ENCODE results near the gene C7orf57.
A peak's percentile ranks its signal among the peaks of the same experiment; 100 is the strongest.

The C7orf57 gene

GRCh38 chr7:48087349-48087748, 52.0 kb downstream of the C7orf57 start:
- DNase-seq, result no peak

DNA sequence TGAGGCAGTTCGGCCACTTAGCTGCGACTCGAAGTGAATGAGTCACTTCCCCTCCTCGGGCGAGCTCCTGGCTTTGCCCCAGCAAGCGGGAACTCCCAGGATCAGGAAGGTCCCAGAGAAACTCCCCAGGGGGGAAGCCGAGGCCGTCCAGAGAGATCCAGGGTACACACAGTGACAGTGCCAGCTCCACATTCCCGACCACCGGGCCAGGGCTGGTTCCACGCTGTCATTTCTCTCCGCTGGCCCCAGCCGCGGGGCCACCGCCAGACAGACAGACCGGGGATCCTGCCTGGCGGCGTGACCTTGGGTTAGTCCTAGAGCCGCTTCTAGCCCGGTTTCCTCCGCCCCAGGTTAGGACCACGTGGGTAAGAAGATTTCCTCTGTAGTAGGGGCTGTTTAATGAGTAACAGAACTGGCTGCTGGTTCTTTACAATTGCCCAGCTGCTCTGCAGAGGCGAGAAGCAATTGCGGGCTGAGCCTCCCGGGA, 53.3 kb downstream of the C7orf57 start:
- peak; percentile 32 for DNase-seq

GRCh38 chr7:48089046-48090003, 54.0 kb downstream of the C7orf57 start, which contains the start of gene UPP1:
TSS of gene UPP1 (plus strand) at chr7:48089265. CDS start at chr7:48094784, 5,519 bp downstream.
- DNase-seq, result peak; percentile 82

- DNase-seq, result no peak
Measured at GRCh38 chr7:48090095-48090805, 54.9 kb downstream of the C7orf57 start.

- DNase-seq, result no peak
Measured at GRCh38 chr7:48091506-48092433, 56.4 kb downstream of the C7orf57 start.

GRCh38 chr7:48094861-48095293, 59.5 kb downstream of the C7orf57 start:
- DNase-seq, result no peak

- no peak for DNase-seq
Measured at GRCh38 chr7:48096273-48096672, 60.9 kb downstream of the C7orf57 start.

DNA sequence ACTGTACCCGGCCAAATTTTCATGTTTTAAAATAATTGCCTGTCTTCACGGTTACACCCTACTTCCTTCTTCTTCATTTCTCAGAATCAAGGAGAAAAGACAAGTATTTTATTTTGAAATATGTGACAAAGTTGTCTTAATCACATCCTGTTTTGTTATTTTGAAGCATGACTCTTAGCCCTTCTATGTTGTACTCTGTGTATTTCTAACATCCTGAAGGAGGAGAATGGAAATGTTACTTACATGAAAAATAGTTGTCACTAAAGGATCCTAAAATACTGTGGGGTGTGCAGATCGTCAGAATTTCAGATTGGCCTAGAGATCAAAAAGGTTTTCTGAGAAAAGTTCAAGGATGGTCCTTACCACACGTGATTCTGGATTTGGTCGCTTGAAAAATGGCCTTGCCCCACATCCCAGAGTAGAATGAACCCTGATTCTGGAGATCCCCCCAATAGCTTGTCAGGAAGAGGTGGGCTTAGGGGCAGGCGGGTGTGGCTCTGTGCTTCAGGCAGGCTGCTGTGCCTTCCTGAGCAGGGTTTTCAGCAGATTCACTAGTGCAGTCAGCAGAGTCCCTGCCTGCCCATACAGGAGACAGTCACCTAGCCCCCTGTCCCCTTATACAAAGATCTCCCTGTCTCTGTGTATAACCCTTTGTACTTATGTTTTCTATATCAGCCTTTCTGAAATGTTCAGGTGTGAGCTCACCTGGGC, 62.3 kb downstream of the C7orf57 start:
- no peak for DNase-seq

GRCh38 chr7:48098846-48099245, 63.5 kb downstream of the C7orf57 start:
- DNase-seq, result no peak

DNA sequence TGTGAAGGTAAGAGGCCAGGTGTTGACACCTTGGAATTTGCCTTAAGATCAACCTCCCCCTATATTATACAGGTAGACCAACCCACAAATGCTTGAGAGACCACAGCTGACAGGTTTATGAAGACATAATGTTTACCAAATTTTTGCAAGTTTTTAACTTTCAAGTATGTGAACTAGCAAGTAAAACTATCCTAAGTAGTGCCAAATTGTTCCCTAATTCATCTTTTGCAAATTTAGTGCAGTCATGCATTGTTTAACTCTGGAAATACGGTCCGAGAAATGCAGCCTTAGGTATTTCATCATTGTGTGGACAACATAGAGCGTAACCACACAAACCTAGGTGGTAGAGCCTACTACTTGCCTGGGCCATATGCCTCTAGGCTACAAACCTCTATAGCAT, 64.4 kb downstream of the C7orf57 start:
- DNase-seq, result no peak

DNA sequence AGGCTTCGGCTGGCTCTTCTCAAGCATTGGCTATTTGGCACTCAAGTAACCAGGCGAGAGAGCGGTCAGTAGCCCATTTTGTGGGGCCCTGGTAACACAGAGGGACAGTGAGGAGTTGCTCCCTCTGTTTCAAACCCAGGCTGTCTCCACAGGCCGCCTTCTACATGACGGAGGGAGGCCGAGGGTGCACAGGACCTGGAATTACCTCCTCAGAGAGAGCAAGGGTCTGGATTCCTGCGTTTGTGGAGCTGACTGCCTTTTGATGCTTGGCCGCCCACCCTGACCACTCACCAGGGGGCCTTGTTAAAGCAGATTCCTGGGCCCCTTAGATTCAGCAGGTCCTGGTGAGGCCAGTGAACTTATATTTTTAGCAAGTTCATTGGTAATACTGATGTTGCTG, 66.0 kb downstream of the C7orf57 start:
- no peak for DNase-seq

GRCh38 chr7:48101968-48102367, 66.6 kb downstream of the C7orf57 start:
- DNase-seq, result no peak

- DNase-seq, result no peak
Measured at GRCh38 chr7:48102530-48102929, 67.2 kb downstream of the C7orf57 start.

GRCh38 chr7:48105045-48105444, 69.7 kb downstream of the C7orf57 start:
- no peak for DNase-seq

DNA sequence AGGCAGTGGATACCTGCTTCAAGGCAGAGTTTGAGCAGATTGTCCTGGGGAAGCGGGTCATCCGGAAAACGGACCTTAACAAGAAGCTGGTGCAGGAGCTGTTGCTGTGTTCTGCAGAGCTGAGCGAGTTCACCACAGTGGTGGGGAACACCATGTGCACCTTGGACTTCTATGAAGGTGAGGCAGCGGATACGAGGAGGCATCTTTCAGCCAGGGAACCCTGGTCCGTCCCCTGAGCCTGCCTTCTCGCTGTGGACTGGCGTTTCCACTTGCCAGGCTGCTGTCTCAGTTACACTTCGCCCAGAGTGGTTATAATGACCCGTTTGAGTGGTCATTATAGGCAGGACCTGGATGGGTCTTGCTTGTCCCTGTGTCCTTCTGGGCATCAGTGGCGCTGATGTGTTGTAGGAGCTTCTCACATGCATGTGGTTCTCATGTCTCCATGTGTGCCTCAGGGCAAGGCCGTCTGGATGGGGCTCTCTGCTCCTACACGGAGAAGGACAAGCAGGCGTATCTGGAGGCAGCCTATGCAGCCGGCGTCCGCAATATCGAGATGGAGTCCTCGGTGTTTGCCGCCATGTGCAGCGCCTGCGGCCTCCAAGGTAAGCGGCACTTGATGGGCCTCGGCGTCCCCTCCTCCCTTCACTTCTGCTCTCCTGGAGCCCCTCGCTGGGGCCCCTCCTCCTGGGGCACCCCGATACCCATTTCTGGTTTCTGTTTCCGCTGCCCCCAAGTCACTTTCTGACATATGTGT, 71.7 kb downstream of the C7orf57 start:
- no peak for DNase-seq

DNA sequence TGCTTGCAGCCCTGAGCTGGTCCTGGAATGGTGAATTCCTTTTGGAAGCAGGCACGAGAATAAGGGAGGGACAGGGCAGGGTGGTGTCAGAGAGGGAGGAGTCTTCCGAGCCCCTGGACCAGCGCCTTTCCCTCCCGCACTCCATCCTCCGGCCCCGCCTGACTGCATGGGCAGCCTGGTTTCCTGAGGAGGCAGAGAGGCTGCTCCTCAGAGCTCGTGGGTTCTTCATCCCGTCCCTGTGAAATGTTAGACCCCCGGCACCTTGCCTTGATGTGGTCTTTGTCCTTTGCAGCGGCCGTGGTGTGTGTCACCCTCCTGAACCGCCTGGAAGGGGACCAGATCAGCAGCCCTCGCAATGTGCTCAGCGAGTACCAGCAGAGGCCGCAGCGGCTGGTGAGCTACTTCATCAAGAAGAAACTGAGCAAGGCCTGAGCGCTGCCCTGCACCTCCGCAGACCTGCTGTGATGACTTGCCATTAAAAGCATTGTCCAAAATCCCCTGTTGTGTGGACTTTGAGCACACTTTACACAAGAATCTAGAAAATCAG, 72.7 kb downstream of the C7orf57 start:
- DNase-seq, result no peak

DNA sequence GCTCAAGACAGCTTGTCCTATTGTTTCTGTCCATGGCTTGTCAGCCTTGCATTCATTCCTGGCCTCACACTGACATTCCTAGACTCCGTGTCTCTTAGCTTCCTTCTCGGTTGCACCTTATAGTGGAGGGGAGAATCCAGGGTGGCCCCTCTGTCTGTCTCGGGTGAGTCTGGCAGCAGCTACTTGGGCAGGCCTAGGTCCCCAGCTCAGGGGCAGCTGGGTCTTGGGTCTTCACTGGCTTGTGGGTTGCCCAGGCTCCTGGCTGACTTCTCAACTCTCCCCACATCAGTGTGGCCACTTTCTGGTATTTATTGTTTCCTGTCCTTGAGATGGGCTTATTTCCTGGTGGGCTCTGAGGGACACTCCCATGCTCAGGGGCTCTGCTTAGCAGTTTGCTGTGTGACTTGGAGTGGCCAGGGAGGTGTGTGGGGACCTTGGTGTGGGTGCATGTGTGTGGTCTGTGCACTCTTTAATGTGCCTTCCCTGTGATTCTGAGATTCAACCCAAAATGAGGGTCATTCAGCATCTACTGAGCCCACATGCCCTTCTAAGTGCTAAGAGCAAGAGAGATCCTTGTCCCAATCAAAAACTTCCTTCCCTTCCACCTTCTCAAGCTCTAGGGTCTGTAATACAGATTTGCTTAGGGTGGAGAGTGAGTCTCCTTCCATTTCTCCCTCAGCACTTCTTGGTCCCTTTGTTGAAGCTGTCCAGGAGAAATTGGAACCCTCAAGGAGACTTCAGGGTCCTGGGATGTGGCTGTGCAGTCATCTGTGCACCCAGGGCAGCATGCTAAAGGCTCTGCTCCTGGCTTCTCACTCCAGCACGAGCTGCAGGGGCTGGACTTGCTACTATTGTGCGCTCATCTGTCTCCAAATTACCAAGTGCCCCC, 73.9 kb downstream of the C7orf57 start:
- no peak for DNase-seq

DNA sequence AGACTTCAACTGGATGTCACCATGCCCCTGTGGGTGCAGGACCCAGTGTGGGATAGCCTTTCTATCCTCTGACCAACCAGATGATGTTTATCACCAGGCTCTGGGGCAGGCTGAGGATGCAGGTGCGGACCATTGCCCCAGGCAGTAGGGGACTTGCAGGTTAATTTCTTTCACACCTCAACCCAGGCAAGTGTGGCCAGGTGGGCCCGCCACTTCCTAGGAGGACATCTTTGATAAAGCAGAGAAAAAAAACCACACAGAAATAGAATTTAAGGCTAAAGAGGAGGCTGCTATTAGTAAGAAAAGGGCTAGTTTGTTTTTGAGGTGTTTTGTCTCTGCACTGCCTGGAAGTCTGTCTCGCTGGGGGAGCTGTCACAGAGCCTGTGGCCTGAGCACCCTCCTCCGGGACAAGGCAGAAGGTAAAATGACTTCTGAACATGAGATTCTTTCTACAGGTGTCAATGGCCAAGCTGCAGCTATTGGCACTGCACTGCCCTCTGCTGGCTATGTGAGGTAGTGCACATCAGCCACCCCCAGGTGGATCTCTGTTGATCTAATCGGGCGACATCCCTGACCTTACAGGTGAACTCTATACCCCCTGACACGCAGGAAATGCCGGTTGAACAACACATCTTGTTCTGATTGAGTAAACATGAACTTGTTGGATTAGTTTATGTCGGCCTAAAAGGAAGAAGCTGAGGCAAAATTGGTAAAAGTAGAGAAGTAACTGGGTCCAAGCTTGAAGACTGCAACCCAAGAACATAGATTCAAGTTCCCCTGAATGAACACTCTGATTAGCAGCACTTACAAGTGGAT, 74.7 kb downstream of the C7orf57 start:
- DNase-seq, result peak; percentile 85

DNA sequence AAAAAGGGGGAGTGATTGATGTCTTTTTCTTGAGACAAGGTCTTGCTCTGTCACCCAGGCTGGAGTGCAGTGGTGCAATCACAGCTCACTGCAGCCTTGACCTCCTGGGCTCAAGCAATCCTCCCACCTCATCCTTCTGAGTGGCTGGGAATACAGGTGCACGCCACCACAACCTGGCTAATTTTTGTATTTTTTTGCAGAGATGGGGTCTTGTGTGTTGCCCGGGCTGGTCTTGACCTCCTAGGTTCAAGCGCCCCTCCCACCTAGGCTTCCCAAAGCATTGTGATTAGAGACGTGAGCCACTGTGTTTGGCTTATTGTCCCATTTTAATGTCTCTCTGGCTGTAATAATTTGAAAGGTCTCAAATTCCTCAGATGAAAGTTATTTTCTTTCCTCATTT, 75.5 kb downstream of the C7orf57 start:
- DNase-seq, result no peak

All from activated CD4-positive, alpha-beta T cell treated with anti-CD3 and anti-CD28 coated beads for 1 hour (primary cell).